Measurements from ENCODE around the gene CD248.

CD248 gene

DNA sequence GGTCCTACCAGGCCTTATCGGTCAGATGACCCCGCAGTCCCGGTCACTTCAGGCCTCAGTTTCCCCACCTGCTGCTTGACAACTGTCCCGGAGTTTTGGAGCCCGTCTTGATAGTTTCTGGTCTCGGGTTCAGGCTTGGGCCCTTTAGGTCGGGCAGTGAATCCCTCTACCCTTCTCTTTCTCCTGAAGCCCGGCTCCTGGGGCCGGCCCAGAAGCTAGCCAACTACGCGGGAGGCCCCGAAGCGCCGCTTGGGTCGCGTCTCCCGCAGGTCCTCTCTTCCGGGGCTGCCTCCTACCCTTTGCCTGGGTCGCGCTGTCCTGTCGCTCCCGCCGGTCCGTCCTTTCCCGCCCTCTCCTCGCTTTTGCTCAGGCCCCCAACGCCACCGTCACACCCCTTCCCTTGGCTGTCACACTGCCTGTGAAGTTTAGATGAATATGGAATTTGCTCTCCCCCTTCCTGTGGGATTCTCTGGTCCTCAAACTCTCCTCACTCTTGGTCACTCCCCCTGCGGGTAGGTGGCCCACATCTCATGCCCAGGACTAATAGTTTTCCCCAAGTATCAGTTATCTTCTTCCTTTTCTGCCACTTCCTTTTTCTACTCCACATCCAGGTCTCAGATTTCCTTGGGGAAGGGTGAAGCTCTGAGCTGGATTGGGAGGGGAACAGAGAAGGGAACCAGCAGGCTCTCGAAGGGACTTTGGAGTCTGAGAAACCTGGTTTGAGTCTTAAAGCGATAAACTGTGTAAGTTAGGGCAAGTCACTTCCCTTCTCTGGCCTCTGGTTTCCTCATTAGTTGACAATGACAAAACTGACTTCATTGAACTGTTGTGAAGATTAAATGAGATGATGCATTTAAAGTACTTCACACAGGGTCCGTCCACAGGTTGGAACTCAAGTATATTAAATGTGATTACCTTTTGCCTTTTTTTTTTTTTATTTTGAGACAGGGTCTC, 47.6 kb downstream of the CD248 start:
- no peak for DNase-seq

DNA sequence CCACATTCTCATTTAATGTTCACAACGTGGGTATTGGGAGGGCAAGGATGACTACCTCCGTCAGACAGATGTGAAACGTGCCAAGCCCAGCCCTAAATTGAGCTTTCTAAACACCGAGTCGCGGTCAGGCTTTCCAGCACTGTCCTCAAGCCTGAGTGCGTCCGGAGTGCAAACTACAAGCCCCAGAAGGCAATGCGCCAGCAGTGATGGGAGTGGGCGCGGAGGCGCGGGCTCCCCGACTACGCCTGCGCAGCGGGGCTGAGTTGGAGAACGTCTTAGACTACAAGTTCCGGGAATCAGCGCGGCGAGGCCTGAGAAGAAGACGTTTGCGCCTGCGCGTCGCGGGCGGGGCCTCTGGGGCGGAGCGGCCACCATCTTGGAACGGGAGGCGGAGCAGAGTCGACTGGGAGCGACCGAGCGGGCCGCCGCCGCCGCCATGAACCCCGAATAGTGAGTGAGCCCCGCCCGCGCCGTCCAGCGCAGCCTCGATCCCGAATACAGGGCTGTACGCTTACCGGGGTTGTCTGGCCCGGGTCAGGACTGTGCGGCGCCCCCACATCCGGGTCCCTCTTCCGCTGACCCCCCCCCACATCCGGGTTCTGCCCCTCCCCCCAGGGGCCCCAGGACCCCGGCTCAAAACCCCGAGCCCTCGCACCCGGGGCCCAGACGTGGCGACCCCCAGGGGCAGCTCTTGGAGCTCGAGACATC, 48.4 kb downstream of the CD248 start, which contains the start of gene RAB1B:
TSS of gene RAB1B (plus strand) at position 396 of the 708 bp plus-strand sequence. CDS start at position 437, 41 bp downstream.
- peak; percentile 82 to 99 for DNase-seq

DNA sequence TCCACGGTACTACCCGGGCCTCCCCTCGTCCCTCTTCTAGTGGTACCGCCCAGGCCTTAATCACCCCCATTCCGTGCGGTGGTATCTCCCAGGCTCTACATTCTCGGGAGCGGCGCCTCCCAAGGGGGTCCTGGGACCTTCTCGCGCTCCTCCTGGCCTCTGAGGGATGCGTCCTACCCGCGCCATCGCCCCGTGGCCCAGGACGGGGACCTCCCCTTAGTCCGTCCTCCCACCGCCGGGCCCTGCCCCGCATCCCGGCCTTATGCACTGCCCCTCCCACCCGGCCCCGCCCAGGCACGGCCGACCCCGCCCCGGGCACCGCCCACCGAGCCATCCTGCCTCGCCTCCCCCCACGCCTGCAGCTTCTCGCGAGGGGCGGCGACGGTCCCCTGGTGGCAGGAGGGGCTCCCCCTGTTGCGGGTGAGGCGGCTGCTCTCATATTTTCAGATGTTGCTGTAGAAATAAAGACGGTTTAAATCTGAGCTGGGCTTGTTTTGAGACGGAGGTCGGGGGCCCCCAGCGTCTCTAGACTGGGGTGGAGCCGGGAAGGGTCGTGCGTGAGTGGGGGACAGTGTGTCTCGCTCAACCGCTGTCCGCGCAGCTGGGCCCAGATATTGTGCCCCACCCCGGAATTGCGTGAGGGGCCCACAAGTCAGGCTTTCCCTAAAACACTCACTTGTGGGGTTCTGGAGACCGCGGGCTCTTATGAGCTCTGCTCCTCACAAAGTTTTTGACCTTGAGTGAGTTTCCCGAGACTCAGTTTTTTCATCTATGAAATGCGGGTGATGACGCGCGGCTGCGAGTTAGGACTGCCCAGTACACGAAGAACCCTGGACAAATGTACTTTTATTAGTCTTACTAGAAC, 49.2 kb downstream of the CD248 start:
- no peak for DNase-seq

DNA sequence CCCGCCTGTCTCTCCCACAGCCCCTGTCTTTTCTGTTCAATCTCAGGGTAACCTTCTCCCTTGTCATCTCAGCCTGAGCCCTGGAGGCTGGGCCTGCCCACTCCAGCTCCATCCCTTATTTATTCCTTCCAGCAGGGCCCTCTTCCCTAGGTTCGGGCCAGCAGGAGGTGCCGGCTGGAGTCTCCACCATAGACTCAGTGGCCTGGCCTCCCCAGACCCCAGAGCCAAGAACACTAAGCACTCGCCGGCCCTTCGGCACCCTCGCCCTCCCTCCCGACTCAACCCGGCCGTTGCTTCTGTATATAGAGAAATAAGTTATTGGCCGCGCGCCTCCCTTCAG, 49.8 kb downstream of the CD248 start:
- DNase-seq, result no peak

DNA sequence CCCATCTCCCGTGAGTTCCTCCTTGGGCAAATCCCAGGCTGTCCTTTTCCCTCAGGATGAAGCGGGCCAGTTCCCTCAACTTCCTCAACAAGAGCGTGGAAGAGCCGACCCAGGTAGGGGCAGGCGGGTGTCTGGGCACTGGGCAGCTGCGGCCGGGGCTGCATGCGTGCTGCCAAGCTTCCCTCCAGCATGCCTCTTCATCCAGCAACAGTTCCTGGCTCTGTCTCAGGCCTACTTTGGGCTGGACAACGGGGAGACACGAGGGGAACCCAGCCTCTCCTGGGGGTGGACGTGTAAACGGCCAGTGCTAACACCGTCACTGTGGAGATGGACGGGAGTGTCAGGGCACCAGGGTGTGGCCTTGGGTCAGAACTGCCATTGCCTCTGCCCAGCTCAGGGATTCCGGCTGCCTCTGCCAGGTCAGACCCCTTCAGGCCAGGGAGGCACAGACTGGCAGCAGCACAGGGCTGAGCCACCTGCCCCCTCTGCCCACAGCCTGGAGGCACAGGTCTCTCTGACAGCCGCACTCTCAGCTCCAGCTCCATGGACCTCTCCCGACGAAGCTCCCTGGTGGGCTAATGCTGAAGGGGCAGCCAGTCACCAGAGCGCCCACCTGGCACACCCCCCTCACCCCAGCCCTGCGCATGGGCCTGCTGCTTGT, 50.3 kb downstream of the CD248 start:
- DNase-seq, result no peak

DNA sequence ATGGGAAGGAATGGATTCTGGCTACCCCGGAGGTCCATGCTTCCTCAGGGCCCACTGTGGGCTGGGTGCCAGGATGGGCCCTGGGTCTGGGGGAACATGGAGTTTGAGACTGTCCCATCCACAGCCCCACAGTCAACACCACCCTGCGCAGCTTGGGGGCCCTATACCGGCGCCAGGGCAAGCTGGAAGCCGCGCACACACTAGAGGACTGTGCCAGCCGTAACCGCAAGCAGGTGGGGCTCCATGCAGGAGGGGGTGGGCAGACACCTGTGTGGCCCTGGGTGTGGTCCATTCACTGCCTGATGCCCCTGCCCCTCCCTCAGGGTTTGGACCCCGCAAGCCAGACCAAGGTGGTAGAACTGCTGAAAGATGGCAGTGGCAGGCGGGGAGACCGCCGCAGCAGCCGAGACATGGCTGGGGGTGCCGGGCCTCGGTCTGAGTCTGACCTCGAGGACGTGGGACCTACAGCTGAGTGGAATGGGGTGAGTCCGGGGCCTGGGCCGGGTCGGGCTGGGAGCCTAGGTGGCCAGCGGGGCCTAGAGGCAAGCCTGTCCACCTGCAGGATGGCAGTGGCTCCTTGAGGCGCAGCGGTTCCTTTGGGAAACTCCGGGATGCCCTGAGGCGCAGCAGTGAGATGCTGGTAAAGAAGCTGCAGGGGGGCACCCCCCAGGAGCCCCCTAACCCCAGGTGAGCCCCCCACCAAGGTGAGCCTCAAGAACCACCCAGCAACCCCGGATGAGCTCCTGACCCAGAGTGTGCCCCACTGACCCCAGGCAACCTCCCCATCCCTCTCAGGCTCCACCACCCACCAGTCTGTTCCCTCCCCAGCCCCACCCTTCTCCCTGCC, 51.1 kb downstream of the CD248 start:
- DNase-seq, result no peak

DNA sequence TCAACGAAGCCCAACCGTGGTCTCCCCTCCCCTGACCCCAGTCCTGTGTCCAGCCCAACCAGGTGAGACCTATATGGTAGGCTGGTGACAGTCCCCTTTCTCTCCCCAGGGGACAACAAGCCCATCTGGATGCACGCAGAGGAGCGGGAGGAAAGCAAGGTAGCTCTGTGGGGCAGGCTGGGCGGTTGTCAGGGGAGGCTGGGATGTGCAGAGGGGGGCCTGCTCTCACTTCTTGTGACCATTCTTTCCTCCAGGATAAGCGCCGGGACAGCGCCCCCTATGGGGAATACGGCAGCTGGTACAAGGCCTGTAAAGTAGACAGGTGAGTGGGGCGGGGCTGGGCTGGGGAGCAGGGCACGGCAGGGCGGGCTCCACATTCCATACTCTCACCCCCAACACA, 51.9 kb downstream of the CD248 start:
- DNase-seq, result no peak
